Type B pancreatic cell (in vitro differentiated cells): ENCODE data around the gene CDC14C. TPM values are rescaled to one million over a fixed set of nuclear protein-coding genes. Genes with fewer than 3 reads are reported as not detected.
"Not testable (repeated sequence)": the region's sequence is repeated elsewhere in the genome, so short reads cannot be mapped to it uniquely, and the experiment has no call there.

ENCODE experiments used
- DNase-seq: peaks from one replicate; pipeline ENCODE4 v3.0.0; 2021; ENCODE audit warnings: mixed read lengths; ENCODE audit not compliant: unreplicated experiment; ENCODE audit errors: extremely low spot score
- H3K27ac Mint-ChIP-seq: 2 replicates; pipeline ENCODE4 v1.8.0; 2021; ENCODE audit warnings: mild to moderate bottlenecking, mixed read lengths
- H3K27me3 Mint-ChIP-seq: 2 replicates; pipeline ENCODE4 v1.8.0; 2021; ENCODE audit warnings: mixed read lengths
- H3K36me3 Mint-ChIP-seq: 2 replicates; pipeline ENCODE4 v1.8.0; 2021; ENCODE audit warnings: mixed read lengths
- H3K4me1 Mint-ChIP-seq: one replicate; pipeline ENCODE4 v1.8.0; 2021; ENCODE audit warnings: mixed read lengths; ENCODE audit not compliant: unreplicated experiment
- H3K4me3 Mint-ChIP-seq: 2 replicates; pipeline ENCODE4 v1.8.0; 2021; ENCODE audit warnings: mild to moderate bottlenecking, mixed read lengths
- H3K9me3 Mint-ChIP-seq: 2 replicates; pipeline ENCODE4 v1.8.0; 2021; ENCODE audit warnings: mixed read lengths
- total RNA-seq: library from RNA; stranded (reverse); gene quantifications from 2 replicates; pipeline ENCODE4 v1.2.1, GENCODE V29; 2021; ENCODE audit warnings: low replicate concordance
- TF ChIP-seq, protein P1 (sequence below): fragments of 200-600 bp; sonication (generic); conservative IDR thresholded peaks from 2 replicates; pipeline ENCODE4 v1.5.0; 2021; ENCODE audit warnings: antibody characterized with exemption, mild to moderate bottlenecking

The CDC14C gene
- total RNA-seq, 1 donor from 2014 or later = not detected

DNA sequence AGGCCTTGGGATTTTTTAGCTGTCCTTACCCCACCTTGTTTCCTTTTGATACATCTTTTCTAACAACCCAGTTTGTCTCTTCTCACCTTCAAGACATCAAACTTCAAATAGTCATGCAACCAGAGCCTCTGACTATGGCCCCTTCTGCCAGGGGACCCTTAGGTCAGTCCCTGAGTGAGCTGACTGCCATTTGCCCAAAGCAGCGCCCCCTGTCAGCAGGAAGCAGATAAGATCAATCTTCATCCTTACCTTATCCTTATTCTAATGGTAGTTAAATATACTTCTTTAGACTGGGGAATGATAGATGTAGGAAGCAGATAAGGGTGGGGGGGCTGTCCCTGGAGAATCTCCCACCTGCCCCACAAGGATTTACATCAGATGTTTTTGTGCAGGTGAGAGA is 29.8 kb upstream of the CDC14C start:
- Mint-ChIP-seq H3K27ac (no peak overlapping the region), H3K36me3 (no peaks in the 10 kb centered on the region), H3K4me3 (no peak overlapping the region), H3K9me3 (peaks cover 5% of the 10 kb centered on the region), H3K4me1 (peaks cover 4% of the 10 kb centered on the region), H3K27me3 (no peaks in the 10 kb centered on the region)
- TF ChIP-seq, protein P1, sequence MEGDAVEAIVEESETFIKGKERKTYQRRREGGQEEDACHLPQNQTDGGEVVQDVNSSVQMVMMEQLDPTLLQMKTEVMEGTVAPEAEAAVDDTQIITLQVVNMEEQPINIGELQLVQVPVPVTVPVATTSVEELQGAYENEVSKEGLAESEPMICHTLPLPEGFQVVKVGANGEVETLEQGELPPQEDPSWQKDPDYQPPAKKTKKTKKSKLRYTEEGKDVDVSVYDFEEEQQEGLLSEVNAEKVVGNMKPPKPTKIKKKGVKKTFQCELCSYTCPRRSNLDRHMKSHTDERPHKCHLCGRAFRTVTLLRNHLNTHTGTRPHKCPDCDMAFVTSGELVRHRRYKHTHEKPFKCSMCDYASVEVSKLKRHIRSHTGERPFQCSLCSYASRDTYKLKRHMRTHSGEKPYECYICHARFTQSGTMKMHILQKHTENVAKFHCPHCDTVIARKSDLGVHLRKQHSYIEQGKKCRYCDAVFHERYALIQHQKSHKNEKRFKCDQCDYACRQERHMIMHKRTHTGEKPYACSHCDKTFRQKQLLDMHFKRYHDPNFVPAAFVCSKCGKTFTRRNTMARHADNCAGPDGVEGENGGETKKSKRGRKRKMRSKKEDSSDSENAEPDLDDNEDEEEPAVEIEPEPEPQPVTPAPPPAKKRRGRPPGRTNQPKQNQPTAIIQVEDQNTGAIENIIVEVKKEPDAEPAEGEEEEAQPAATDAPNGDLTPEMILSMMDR = no peak
- DNase-seq = no peak

DNA sequence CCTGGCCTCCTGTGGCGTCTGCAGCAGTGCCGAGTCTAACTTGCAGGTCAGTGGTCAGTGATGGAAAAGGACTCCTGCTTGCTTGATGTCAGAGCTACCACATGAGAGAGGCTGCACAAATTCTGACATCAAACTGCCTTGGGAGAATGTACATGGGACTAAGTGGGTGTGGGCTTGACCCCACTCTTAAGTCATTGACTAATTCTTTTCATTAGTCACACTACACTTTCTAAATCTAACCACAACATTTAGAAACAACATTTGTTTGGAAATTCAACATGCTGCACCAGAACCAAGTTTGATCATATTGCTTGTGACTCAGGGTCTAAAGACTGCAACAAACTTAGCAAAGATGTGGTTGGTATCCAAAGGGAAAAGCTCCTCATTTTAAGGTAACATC is 24.4 kb upstream of the CDC14C start:
- DNase-seq = no peak
- Mint-ChIP-seq H3K36me3 (no peaks in the 10 kb centered on the region), H3K27ac (no peak overlapping the region), H3K4me1 (peaks cover 6% of the 10 kb centered on the region), H3K9me3 (peaks cover 3% of the 10 kb centered on the region), H3K4me3 (no peak overlapping the region), H3K27me3 (no peaks in the 10 kb centered on the region)
- TF ChIP-seq, protein P1 = no peak

DNA sequence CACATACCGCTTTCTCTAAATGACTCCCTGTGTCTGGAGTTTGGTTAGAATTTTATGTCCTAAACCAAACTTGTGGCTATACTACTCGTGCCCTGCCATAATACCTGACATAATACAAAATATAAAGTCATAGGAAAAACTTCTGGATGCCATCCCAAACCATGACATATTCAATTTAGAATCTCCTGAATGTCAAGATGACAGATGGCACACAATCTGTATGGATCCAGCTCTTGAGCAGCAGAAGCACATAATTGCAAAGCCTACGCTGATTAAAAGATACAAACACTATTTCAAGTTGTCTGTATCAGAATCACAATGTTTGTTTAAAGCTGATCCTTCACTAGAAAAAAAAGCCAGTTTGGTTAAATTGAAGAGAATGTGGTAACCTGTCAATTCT is 22.4 kb upstream of the CDC14C start:
- Mint-ChIP-seq H3K36me3 (no peaks in the 10 kb centered on the region), H3K27me3 (no peaks in the 10 kb centered on the region), H3K4me1 (peaks cover 8% of the 10 kb centered on the region), H3K27ac (no peak overlapping the region), H3K9me3 (peaks cover 7% of the 10 kb centered on the region), H3K4me3 (no peak overlapping the region)
- TF ChIP-seq, protein P1 = no peak
- DNase-seq = no peak

DNA sequence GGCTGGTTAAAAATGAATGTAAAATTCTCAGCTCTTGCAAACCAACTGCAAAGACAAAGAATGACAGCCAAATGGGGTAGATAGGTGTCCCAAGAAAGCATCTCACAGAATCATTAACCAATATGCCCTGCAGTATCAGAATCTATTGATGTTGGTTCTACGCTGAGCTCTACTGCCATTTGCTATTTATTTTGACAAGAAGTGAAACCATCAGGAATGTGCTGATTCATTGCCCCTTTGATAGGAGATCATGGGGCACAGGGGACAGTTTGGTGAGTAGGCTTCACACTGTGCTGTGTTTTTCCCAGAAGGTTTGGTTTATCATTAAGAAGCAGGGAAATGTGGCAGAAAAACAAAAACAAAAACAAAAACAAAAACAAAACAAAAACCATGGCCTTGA is 19.4 kb upstream of the CDC14C start:
- Mint-ChIP-seq H3K27ac (peak overlapping the region; percentile 73), H3K4me1 (peaks cover 4% of the 10 kb centered on the region), H3K9me3 (peaks cover 7% of the 10 kb centered on the region), H3K27me3 (no peaks in the 10 kb centered on the region), H3K4me3 (peak overlapping the region; percentile 23), H3K36me3 (no peaks in the 10 kb centered on the region)
- DNase-seq = no peak
- TF ChIP-seq, protein P1 = no peak

DNA sequence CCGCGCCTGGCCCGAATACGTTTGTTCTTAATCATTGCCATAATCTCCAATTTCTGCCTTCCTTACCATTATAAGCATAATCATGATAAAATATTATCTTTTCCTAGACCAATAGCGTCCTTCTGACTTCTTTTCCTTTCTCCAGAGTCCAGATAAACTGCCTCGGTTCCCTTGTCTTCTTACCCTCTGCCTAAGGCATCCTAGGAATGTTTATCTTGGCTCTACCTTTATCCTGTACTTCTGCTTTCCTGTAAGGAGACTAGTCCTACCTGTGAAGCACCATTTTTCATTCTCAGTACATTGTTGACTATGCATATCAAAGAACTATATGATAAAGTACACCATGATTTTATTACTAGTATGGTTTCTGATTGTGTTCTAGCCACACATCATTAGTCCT is 18.7 kb upstream of the CDC14C start:
- not testable (repeated sequence) for H3K4me1 Mint-ChIP-seq, H3K9me3 Mint-ChIP-seq, H3K27me3 Mint-ChIP-seq, DNase-seq, H3K36me3 Mint-ChIP-seq
- peak overlapping the region; percentile 46 for H3K27ac Mint-ChIP-seq
- peak overlapping the region; percentile 42 for H3K4me3 Mint-ChIP-seq

DNA sequence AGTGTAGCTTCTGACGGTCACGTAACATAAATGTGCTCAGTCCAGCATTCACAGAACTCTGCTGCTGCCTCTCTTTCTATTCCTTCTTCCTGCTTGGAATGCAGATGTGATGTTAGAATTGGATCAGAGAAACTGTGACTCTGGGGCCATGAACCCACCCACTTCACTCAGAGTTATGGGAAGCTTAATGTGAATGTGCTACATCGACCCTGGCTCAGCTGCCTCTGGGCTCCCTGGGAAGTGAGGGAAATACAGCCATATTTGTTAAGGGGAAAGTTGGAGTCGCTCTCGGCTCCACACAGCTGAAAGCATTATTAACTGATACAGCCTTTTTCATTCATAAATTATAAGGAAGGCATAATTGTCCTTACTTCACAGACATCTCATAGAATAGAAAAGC is 14.5 kb upstream of the CDC14C start:
- H3K4me1 Mint-ChIP-seq, H3K4me3 Mint-ChIP-seq, H3K9me3 Mint-ChIP-seq, H3K36me3 Mint-ChIP-seq, H3K27me3 Mint-ChIP-seq, DNase-seq, H3K27ac Mint-ChIP-seq: not testable (repeated sequence)

DNA sequence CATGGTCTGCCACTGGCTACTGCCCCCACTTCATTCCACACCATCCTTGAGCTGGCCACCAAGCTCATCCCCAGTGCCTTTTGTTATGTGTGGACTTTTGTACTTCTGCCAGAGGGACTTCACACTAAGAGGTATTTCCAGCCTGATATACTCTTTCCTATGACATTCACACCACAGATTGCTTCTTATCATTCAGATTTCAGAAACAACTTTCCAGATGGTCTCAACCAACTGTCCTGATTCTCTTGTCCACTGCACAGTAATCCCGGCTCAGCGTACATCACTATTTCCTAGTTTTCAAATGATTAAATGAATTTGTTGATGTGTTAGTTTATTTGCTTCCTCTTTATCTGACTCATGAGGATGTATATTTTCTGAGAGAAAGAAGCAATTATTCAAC is 7.1 kb downstream of the CDC14C start:
- Mint-ChIP-seq H3K9me3 (no peaks in the 10 kb centered on the region), H3K4me3 (no peak overlapping the region), H3K27me3 (no peaks in the 10 kb centered on the region), H3K27ac (no peak overlapping the region), H3K36me3 (no peaks in the 10 kb centered on the region), H3K4me1 (no peaks in the 10 kb centered on the region)
- DNase-seq = no peak
- TF ChIP-seq, protein P1 = no peak
